ENCODE data around the gene EFCAB8.

The EFCAB8 gene

GRCh38 chr20:32975698-32976674 lies 117.3 kb downstream of the EFCAB8 start:
- Histone ChIP-seq H3K4me3 (IDR thresholded peaks at IDR 0.05; ENCODE audit: insufficient read depth, low read depth, low read length) (no peak overlapping the region), H3K27ac (no peak overlapping the region), H4K20me1 (ENCODE audit: insufficient read depth) (no peaks in the 10 kb centered on the region), H3K4me2 (no peak overlapping the region), H3K79me2 (ENCODE audit: insufficient read depth, low read depth) (no peaks in the 10 kb centered on the region), H3K4me1 (ENCODE audit: low read depth, poor library complexity, severe bottlenecking) (peaks cover 17% of the 10 kb centered on the region), H3K9ac (no peak overlapping the region), H3K36me3 (ENCODE audit: insufficient read depth) (no peaks in the 10 kb centered on the region), H2AFZ (ENCODE audit: low read depth) (no peak overlapping the region), H3K27me3 (ENCODE audit: insufficient read depth, low read depth) (no peaks in the 10 kb centered on the region)
- no peak for TF ChIP-seq CTCF (conservative IDR thresholded peaks at IDR 0.05; ENCODE audit: low read depth, low read length)

- H4K20me1 ChIP-seq (ENCODE audit: insufficient read depth) = no peaks in the 10 kb centered on the region
- H2AFZ ChIP-seq (ENCODE audit: low read depth) = no peak overlapping the region
- H3K4me3 ChIP-seq (IDR thresholded peaks at IDR 0.05; ENCODE audit: insufficient read depth, low read depth, low read length) = no peak overlapping the region
- peaks cover 9% of the 10 kb centered on the region for H3K4me1 ChIP-seq (ENCODE audit: low read depth, poor library complexity, severe bottlenecking)
- TF ChIP-seq CTCF (conservative IDR thresholded peaks at IDR 0.05; ENCODE audit: low read depth, low read length) = no peak
- H3K36me3 ChIP-seq (ENCODE audit: insufficient read depth) = no peaks in the 10 kb centered on the region
- no peaks in the 10 kb centered on the region for H3K79me2 ChIP-seq (ENCODE audit: insufficient read depth, low read depth)
- H3K27me3 ChIP-seq (ENCODE audit: insufficient read depth, low read depth) = no peaks in the 10 kb centered on the region
- H3K27ac ChIP-seq = no peak overlapping the region
- H3K9ac ChIP-seq = no peak overlapping the region
- H3K4me2 ChIP-seq = no peak overlapping the region
Measured at GRCh38 chr20:32976746-32977145, 118.0 kb downstream of the EFCAB8 start.

- no peaks in the 10 kb centered on the region for H3K79me2 ChIP-seq (ENCODE audit: insufficient read depth, low read depth)
- TF ChIP-seq CTCF (conservative IDR thresholded peaks at IDR 0.05; ENCODE audit: low read depth, low read length) = no peak
- no peak overlapping the region for H3K9ac ChIP-seq
- no peaks in the 10 kb centered on the region for H3K27me3 ChIP-seq (ENCODE audit: insufficient read depth, low read depth)
- H4K20me1 ChIP-seq (ENCODE audit: insufficient read depth) = no peaks in the 10 kb centered on the region
- peaks cover 2% of the 10 kb centered on the region for H3K4me1 ChIP-seq (ENCODE audit: low read depth, poor library complexity, severe bottlenecking)
- no peak overlapping the region for H3K4me2 ChIP-seq
- no peaks in the 10 kb centered on the region for H3K36me3 ChIP-seq (ENCODE audit: insufficient read depth)
- no peak overlapping the region for H3K27ac ChIP-seq
- H3K4me3 ChIP-seq (IDR thresholded peaks at IDR 0.05; ENCODE audit: insufficient read depth, low read depth, low read length) = no peak overlapping the region
- no peak overlapping the region for H2AFZ ChIP-seq (ENCODE audit: low read depth)
Measured at GRCh38 chr20:32977281-32978008, 118.7 kb downstream of the EFCAB8 start.

- no peak overlapping the region for H3K4me2 ChIP-seq
- no peaks in the 10 kb centered on the region for H4K20me1 ChIP-seq (ENCODE audit: insufficient read depth)
- no peak overlapping the region for H3K9ac ChIP-seq
- no peak overlapping the region for H3K4me3 ChIP-seq (IDR thresholded peaks at IDR 0.05; ENCODE audit: insufficient read depth, low read depth, low read length)
- H3K27me3 ChIP-seq (ENCODE audit: insufficient read depth, low read depth) = no peaks in the 10 kb centered on the region
- no peaks in the 10 kb centered on the region for H3K36me3 ChIP-seq (ENCODE audit: insufficient read depth)
- H3K27ac ChIP-seq = no peak overlapping the region
- TF ChIP-seq CTCF (conservative IDR thresholded peaks at IDR 0.05; ENCODE audit: low read depth, low read length) = no peak
- no peaks in the 10 kb centered on the region for H3K79me2 ChIP-seq (ENCODE audit: insufficient read depth, low read depth)
- no peak overlapping the region for H2AFZ ChIP-seq (ENCODE audit: low read depth)
- no peaks in the 10 kb centered on the region for H3K4me1 ChIP-seq (ENCODE audit: low read depth, poor library complexity, severe bottlenecking)
Measured at GRCh38 chr20:32978009-32978335, 119.2 kb downstream of the EFCAB8 start.

All from KMS-11 (cell line).